CD4-positive, alpha-beta T cell treated with Interferon alpha-2 for 1 hour (primary cell): ENCODE results near the gene SCGB1C1.

Experiments used
- DNase-seq, 2 donors: peaks; one replicate each; pipeline ENCODE4 v3.0.0-alpha.2; 2020 to 2022

The SCGB1C1 gene

DNA sequence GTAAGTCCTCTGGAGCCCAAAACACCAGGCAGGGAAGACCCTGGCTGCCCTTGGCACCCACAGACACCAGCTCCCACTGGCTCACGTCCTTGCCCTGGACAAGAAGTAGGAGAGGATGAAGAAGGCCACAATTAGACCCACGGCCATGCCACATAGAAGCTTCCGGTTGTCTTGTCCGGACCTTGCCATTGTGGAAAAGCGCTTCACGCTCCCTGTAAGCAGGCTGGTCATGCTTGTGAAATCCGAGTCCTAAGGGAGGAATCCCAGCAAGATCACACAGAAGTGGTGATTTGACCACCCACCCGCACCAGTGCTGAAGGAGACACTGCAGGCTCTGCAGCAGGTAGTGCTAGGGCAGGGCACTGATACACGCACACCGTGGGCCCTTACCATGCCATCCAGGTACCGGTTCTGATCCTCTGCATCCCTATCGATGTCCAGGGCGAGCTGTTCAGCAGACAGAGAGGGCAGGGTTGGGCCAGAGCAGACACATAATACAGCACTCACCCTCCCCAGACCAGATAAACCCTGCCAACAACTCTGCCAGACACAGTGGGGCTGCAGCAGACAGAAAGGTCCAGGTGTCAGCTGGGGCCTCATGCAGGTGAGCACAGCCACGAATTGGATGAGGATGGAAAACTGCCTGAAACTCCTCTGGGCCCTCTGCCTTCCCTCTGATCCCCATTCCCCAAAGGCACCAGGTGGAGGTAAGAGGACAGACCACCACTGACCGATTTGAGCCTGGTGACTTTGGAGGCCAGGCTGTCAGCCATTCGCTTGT is 12.5 kb downstream of the SCGB1C1 start:
- no peak for DNase-seq

DNA sequence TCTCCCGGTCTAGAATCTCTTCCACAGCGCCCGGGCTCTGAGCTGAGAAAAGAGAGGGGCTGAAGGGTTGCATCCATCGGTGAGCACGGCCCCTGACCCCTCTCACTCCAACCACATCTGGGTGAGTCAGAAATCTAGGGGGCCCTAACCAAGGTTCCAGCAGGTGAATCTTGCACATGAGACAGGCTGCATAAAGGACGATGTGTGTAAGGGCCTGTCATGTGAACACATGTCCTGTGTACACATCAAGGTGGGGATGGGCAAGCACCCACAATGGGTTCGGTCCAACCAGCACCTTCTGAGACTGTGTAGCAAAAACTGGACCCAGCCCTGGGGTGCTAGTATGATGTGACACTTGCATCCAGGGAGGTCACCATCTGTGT is 13.1 kb downstream of the SCGB1C1 start:
- DNase-seq = no peak

DNA sequence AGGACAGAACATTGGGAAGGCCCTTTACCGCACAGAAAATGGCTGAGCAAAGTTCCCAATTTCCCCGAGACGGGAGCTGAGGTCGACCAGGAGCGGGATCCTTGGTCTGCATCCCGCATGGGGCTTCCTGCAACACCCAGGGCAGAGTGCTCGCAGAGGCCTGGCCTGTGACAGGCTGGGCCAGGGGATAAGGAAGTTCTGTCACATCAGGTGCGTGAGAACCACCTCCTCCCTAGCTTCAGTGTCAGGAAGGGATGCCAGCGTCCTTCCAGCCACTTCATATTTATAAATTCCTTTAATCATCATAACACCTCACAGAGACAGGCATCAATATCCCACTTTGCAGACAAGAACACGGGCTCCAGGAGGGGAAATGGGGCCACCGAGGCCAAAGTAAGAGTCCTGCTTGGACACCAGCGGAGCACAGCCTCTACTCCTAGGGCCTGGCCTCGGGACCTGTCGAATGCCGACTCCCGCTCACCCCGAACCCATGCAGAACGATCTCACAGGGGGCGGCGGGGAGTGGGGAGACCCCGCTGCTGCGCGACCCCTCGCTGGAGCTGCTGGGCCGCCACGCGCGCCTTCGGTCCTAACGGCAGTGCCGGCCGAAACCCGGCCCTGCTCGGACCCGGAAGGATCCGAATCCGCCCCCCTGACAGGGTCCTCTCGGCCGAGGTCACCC is 13.8 kb downstream of the SCGB1C1 start:
- DNase-seq = peak in 1 of 2 donors; percentile 19

DNA sequence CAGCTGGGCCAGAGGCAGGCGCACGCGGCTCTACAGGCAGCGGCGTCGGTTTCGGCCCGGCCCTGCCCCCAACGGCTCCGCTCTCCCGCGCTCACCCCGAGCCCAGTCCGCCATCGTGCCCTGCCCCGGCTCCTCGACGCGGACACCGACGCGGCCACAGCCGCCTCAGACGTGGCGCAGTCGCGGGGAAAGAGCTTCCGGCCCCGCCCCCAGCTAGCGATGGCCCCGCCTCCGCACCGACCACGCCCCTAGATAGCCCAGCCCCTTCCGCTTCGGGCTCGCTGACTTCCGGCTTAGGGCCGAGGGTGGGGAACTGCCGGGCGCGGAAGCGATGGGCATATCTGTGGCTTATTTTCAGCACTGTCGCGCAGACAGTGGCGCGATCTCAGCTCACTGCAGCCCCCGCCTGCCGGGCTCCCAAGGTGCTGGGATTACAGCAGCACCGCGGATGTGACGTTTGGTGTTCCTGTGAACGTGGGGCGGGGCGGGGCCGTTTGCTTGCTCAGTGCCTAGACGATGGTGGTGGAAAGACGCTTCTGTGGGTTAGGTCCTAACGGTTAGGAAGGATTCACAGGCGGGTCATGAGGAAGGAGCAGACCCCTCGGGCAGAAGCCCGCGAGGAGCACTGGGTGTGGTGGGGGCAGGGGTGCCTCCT is 14.5 kb downstream of the SCGB1C1 start, which contains the start of the genes BET1L and RIC8A:
Gene BET1L, minus strand, starts transcription at position 192 of the 655 bp plus-strand sequence. Its CDS starts 78 bp downstream, at position 114.
Gene RIC8A, plus strand, starts transcription at position 501 of the 655 bp plus-strand sequence. CDS start 1,147 bp downstream, outside the sequence.
- DNase-seq = peak; percentile 99

DNA sequence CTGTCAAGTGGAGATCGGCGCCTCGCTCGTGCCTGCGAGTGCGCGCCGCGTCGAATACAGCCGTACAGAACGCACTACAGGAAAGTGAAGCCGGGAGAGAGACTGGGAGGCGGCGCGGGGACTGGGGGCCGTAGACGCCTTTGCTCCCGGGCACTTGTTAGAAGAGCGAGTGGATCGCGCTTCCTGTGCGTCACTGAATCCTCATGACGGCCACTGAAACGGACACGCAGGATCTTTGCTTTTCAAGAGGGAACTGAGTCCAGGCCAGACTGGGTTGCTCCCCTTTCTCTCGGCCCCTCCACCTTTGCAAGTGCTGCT is 14.9 kb downstream of the SCGB1C1 start:
- DNase-seq = peak in 1 of 2 donors; percentile 46

DNA sequence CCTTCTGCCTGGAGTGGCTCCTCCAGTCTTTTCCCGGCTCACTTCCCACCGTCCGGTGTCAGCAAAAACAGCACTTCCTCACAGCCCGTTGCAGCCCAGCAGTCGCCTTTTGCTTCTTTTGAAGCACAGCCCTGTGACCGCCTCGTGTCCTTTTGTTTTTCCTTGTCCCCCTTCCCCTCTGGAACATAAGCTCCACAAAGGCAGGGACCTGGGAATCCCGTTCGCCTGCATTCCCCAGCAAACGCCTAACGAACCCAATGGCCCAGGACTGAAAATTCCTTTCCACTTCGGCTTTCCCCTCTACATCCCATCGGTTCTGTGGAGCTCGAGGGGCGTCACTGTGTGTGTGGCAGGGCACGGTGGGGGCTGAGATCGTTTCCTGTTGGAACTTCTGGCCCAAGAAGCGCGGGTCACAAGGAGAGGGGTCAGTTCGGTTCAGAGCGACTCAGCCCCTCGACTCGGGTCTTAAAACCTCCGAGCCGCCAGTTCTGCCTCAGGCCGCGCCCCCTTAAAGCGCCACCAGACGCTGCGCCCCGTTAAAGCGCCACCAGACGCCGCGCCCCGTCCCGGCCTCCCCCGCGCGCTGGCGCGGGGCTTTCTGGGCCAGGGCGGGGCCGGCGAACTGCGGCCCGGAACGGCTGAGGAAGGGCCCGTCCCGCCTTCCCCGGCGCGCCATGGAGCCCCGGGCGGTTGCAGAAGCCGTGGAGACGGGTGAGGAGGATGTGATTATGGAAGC is 15.5 kb downstream of the SCGB1C1 start:
- DNase-seq = peak; percentile 79 to 86

DNA sequence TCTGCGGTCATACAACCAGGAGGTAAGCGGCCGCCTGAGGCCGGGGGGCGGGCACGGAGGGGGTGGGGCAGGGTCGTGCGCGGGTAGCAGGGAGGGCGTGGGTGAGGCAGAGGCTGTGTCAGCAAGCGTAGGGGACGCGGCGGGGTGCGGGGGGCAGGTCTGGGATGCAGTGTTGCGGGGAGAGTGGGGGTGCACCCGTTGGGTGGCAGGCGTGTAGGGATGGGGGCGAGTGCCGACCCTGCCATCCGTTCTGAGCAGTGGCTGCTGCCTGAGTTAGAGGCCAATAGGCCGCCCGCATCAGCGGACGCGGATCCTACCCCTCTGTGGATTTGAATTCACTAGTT is 16.0 kb downstream of the SCGB1C1 start:
- no peak for DNase-seq

DNA sequence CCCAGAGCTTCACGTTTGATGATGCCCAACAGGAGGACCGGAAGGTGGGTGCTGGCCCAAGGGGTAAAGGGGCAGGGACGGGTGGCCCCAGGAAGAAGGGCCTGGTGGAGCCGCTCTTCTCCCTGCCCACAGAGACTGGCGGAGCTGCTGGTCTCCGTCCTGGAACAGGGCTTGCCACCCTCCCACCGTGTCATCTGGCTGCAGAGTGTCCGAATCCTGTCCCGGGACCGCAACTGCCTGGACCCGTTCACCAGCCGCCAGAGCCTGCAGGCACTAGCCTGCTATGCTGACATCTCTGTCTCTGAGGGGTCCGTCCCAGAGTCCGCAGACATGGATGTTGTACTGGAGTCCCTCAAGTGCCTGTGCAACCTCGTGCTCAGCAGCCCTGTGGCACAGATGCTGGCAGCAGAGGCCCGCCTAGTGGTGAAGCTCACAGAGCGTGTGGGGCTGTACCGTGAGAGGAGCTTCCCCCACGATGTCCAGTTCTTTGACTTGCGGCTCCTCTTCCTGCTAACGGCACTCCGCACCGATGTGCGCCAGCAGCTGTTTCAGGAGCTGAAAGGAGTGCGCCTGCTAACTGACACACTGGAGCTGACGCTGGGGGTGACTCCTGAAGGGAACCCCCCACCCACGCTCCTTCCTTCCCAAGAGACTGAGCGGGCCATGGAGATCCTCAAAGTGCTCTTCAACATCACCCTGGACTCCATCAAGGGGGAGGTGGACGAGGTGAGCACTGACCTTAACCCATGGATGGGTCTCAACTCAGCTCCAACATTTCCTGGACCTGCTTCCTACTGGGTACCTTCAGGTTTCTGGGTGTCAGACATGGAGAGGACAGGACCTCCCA is 16.6 kb downstream of the SCGB1C1 start:
- DNase-seq = no peak

DNA sequence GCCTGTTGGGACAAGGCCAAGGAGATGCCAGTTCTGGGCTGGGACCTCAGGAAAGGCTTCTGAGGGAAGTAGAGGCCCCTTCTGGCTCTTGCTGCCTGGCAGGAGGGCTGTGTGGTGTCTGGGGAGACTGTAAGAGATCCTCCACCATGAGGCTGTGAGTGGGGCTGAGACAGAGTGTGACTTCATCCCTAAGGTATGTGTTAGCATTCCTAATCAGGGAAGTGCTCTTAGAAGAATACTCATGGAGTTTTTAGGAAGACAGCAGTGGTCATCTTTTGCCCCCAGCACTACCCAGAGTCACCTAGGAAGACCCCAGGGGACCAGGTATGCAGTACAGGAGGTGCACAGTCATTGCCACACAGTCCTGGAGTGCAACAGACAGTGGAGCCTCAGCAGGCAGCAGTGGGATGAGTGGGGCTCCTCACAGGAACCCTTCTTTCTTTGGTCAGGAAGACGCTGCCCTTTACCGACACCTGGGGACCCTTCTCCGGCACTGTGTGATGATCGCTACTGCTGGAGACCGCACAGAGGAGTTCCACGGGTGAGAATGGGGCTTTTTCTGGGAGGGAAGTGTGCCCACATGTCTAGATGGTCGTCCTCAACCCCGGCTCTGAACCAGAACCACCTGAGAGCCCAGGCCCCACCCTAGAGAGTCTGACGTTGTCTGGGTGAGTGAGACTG is 17.4 kb downstream of the SCGB1C1 start:
- DNase-seq = no peak

DNA sequence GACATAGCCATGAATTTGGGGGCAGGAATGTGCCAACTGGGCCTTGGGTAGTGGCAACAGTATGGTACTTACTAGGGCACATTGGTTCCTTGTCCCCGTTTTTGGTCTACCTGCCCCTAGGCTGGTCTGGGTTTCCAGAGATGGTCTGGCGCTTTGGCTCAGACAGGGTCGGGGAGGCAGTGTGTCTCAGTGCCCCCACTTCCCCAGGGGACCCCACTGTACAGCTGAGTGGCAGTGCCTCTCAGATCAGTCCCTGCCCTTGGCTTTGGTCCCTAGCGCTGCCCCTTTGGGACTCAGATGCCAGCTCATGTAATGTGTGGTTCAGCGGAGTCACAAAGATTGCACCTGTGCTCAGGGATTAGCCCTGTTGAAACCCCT is 17.9 kb downstream of the SCGB1C1 start:
- no peak for DNase-seq

DNA sequence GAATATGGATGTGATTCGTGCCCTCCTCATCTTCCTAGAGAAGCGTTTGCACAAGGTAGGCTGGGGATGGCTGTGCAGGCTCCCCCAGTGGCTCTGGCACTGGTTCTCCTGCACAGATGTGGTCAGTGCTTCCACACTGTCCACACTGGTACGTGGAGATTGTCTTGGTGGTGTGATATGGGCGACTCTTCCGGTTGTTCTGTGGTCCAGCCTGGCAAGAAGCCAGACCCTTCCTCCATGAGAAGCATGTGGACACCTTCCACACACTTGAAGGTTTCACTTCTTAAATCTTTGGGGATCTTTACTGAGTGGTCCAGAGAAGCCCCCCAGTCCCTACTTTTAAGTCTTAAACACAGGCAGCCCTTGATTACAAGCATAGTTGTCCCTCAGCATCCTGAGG is 18.4 kb downstream of the SCGB1C1 start:
- DNase-seq = no peak

DNA sequence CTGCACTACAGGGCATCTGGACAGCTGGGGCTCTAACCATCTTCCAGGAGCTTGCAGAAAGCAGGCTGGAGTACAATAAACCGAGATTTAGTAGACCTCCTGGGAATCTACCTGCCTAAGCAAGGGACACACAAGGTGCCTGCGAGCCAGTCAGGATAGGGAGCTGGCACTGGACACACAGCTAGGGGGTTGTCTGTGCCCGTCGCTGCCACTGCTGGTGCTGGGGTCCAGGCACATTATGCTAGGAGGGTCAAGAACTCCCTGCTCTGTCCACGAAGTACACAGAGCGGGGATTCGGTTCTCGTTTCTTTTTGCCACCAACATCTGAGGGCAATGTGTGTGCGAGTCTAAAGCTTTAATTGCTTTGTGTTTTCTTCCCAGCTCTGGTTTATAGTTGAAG is 18.9 kb downstream of the SCGB1C1 start:
- DNase-seq = no peak

DNA sequence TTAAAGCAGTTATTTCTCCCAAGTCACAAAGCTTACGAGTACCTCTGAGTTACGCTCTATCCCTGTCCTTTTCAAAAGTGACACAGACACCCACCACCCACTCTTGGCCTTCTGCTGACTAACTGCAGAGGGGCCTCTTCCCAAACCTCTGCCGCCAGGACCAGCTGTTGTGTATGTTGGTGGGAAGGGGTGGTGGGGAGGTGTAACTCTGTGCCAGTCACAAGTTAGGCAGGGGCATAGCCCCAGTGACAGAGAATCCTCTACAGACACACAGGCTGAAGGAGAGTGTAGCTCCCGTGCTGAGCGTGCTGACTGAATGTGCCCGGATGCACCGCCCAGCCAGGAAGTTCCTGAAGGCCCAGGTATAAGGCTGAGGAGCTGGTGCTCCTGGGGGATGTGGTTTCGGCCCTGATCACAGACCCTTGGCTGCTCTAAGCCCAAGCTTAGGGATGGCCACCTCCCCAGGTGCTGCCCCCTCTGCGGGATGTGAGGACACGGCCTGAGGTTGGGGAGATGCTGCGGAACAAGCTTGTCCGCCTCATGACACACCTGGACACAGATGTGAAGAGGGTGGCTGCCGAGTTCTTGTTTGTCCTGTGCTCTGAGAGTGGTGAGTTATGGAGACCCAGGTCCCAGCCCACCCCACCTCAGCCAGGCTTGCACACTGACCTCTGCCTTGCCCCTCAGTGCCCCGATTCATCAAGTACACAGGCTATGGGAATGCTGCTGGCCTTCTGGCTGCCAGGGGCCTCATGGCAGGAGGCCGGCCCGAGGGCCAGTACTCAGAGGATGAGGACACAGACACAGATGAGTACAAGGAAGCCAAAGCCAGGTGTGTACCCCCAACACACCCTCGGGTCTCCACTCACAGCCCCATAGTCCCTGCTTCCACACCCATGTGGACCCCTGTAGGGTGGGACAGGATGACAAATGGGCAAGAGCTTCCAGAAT is 19.5 kb downstream of the SCGB1C1 start:
- no peak for DNase-seq

DNA sequence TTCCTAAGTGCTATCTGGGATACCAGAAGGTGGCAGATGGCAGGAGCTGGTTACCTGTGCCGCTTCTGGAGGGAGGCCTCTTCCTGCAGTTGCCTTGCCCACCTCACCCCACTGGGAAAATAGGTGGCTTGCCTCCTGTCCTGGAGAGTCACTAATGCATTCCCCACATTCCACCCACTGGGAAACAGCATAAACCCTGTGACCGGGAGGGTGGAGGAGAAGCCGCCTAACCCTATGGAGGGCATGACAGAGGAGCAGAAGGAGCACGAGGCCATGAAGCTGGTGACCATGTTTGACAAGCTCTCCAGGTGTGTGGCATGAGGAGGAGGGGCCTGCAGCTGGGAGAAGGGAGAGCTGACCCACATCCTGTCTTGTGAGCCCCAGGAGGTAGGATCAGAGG is 20.2 kb downstream of the SCGB1C1 start:
- DNase-seq = no peak

DNA sequence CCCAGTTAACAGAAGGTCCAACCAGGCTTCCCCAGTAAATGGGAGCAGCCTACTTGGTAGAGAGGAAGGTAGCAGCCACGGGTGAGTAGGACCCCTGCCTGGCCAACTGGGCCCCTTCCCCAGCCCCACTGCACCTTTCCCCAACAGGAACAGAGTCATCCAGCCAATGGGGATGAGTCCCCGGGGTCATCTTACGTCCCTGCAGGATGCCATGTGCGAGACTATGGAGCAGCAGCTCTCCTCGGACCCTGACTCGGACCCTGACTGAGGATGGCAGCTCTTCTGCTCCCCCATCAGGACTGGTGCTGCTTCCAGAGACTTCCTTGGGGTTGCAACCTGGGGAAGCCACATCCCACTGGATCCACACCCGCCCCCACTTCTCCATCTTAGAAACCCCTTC is 21.2 kb downstream of the SCGB1C1 start:
- DNase-seq = no peak

DNA sequence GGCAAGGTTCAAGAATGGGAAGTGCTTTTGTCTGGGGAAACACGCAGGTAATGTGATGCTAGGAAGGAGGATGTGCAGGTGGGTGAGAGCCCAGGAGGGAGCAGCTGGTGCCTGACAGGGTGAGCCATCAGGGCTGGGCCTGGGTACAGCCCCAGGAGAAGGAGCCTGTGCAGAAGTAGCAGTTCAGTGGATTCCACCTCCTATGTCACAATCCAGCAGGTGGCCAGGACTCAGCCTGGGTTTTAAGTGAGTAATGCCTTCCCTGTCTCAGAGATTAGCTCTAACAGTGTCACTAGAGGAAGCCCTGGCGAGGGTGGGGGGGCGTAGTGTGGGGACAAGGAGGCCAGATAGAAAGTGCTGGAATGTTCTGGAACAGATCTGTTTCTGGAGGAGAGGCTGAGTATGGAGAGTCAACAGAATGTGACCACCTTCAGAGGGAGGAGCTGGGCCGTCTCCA is 22.7 kb downstream of the SCGB1C1 start:
- DNase-seq = no peak

DNA sequence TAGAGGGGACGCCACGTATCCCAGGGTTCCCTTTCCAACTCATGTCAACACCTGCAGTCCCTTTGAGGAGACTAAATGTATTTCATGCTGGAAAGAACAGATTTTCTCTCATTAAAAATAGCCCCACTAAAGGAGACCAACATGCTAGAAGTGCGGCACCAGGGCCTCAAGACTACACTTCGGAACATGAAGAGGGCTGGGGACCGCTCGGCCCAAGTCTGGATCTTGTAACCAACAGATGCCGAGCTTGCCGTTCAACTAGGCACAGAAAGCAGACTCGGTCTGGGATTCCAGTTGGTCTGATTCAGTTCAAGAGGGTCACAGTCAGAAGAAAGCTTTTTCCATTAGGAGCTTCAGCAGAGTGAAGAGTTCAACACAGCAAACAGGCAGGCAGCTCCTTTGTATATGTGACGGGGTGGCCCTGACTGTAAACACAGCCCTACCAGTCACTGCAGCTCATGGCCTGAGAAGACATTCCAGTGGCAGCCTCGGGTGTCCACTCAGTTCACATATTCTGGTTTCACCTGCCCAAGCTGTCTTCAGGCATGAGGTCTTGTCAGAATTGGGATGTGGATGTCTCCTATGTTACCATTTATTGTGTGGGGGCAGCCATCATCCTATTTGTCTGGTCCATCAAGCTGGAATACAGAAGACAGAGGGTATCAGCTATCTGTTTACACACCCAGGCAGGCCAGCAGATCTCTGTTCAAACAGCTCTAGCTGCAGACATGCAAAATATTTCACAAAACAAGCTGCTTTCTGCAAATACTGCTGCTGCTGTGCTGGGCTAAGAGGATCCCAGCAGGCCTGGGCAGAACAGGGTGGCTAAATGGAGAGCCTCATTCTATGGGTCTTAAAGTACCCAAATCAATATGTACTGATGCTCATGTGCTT is 23.4 kb downstream of the SCGB1C1 start:
- no peak for DNase-seq

DNA sequence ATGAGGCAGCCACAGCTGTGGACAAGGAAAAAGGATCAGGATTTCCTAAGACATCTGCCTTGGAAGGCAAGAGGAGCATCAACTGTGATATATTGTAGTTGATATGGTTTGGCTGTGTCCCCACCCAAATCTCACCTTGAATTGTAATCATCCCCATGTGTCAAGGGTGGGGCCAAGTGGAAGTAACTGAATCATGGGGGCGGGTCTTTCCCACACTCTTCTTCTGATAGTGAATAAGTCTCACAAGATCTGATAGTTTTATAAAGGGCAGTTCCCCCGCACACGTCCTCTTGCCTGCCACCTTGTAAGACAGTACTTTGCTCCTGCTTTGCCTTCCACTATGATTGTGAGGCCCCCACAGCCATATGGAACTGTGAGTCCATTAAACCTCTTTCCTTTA is 24.8 kb downstream of the SCGB1C1 start:
- no peak for DNase-seq

DNA sequence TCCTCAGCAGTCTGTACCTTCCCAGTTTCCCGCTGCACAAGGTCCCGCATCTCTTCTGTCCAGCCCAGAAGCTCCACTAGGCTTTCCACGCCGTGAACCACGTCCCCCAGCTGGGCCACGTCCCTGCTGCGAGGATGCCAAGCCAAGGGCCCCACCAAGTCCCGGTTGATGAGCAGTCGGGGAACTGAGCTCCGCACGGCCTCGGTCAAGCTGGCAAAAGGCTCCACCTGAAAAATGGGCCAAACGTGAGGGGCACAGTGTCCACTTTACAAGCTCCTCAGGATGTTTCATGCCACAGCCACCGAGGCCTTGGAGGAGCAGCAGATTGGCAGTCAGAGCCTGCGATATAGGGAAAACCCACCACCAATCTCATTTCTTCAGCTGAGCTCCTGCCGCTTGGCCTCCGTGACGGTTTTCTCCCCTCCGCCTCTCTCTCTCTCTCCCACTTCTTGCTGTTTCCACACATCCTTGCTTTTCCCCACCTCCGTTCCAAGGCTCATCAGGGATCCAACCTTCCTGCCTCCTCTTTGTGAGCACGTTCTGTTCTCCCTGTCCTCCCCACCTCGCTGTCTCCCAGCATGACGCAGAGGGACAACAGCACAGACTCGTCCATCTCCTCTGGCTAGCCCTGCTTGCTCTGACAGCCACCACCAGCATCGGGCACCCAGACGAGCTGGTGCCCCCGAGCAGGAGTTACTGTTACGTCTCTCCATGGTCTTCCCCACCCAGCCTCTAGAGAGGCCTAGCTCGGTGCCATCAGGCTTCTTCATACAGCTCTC is 26.1 kb downstream of the SCGB1C1 start:
- no peak for DNase-seq
